MM.1S (cell line): ENCODE results near the gene CMTM7.

ENCODE experiments used
- DNase-seq: peaks from one replicate; pipeline ENCODE4 v3.0.0-alpha.2; 2015
- H2AFZ ChIP-seq: fragments of 300-600 bp; sonication (generic); 2 replicates; pipeline ENCODE4 v1.6.0; 2016; ENCODE audit warnings: antibody characterized with exemption, low read length
- H3F3A ChIP-seq: fragments of 300-600 bp; sonication (generic); 2 replicates; pipeline ENCODE4 v1.6.1; 2016; ENCODE audit warnings: mild to moderate bottlenecking, antibody characterized with exemption, low read length, moderate library complexity, mixed read lengths; ENCODE audit not compliant: insufficient read depth
- H3K27ac ChIP-seq: fragments of 300-600 bp; sonication (generic); 2 replicates; pipeline ENCODE4 v1.5.1; 2016; ENCODE audit warnings: mild to moderate bottlenecking, low read length
- H3K27me3 ChIP-seq: fragments of 300-600 bp; sonication (generic); replicated peaks from 2 replicates; pipeline ENCODE4 v1.6.0; 2016; ENCODE audit warnings: low read length; ENCODE audit not compliant: insufficient read depth
- H3K36me3 ChIP-seq: fragments of 300-600 bp; sonication (generic); replicated peaks from 2 replicates; pipeline ENCODE4 v1.6.1; 2016; ENCODE audit warnings: mild to moderate bottlenecking, low read length, mixed read lengths; ENCODE audit not compliant: insufficient read depth
- H3K4me1 ChIP-seq: fragments of 300-600 bp; sonication (generic); 2 replicates; pipeline ENCODE4 v1.6.1; 2016; ENCODE audit warnings: low read length, mixed read lengths
- H3K4me2 ChIP-seq: fragments of 300-600 bp; sonication (generic); 2 replicates; pipeline ENCODE4 v1.6.0; 2016; ENCODE audit warnings: low read depth, low read length
- H3K4me3 ChIP-seq: fragments of 300-600 bp; sonication (generic); 2 replicates; pipeline ENCODE4 v1.5.1; 2016; ENCODE audit warnings: low read length, mixed read lengths
- H3K79me2 ChIP-seq: fragments of 300-600 bp; sonication (generic); 2 replicates; pipeline ENCODE4 v1.6.1; 2016; ENCODE audit warnings: mixed run types, low read length, mixed read lengths
- H3K9ac ChIP-seq: fragments of 300-600 bp; sonication (generic); 2 replicates; pipeline ENCODE4 v1.6.1; 2016; ENCODE audit warnings: low read length, mixed read lengths
- H3K9me2 ChIP-seq: fragments of 300-600 bp; sonication (generic); replicated peaks from 2 replicates; pipeline ENCODE4 v1.6.1; 2016; ENCODE audit warnings: mild to moderate bottlenecking, low read length, mixed read lengths; ENCODE audit not compliant: insufficient read depth
- H3K9me3 ChIP-seq: fragments of 300-600 bp; sonication (generic); replicated peaks from 2 replicates; pipeline ENCODE4 v1.6.1; 2016; ENCODE audit warnings: mild to moderate bottlenecking, low read length, mixed read lengths; ENCODE audit not compliant: insufficient read depth
- H4K20me1 ChIP-seq: fragments of 300-600 bp; sonication (generic); 2 replicates; pipeline ENCODE4 v1.6.1; 2016; ENCODE audit warnings: mild to moderate bottlenecking, low read length, moderate library complexity, mixed read lengths; ENCODE audit not compliant: insufficient read depth
- EZH2 ChIP-seq: fragments of 300-600 bp; sonication (generic); optimal IDR thresholded peaks from 2 replicates; pipeline ENCODE3; 2017; ENCODE audit warnings: low read depth, mild to moderate bottlenecking, antibody characterized with exemption, low read length, mixed read lengths
- EZH2phosphoT487 ChIP-seq: fragments of 300-600 bp; sonication (generic); IDR thresholded peaks from 2 replicates; pipeline ENCODE4 v1.6.1; 2018; ENCODE audit warnings: antibody characterized with exemption, low read length
- TF ChIP-seq, protein P1 (sequence below): fragments of 300-600 bp; sonication (generic); IDR thresholded peaks from 2 replicates; pipeline ENCODE4 v1.5.1; 2016; ENCODE audit warnings: antibody characterized with exemption, low read length, mixed read lengths

CMTM7 gene

DNA sequence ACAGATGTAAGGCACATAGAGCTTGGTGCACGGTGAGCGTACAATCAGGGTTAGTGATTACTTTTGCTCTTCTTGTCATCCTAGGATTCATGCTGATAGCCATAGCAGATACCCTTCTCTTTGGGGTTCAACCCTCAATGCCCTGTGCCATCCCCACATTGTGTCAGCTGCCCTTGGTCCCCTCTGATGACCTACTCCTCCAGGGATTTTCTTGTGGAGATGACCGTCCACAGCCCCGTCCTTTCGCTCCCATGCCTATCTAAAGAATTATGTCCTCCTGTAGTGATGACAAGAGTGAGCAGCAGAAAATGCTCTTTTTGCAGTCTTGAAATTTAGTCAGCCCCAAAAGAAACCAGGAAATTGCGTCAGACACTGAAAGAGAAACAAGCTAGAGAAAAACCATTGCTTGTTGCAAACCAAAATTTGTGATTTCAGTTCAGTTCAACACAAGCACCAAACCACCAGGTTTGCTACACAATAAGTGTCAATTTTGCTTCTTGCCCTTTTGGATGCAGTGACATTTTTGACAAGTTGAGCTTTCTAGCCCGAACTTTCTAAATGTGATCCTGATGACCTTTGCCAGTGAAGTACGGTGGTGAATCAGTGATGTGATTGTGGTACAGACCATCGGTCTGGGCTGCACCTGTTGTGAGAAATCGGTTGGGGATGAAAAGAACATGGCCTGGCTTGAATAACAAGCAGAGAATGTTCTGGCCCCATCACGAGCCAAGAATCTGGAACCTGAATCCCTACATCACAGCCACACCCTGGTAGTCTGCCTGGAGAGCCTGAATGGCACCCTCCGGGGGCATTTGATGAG is 41.3 kb downstream of the CMTM7 start:
- Histone ChIP-seq H3K4me2 (peak overlapping the region; percentile 73), H3K27me3 (no peaks in the 10 kb centered on the region), H3K27ac (peak overlapping the region; percentile 78), H3K4me1 (peaks cover 27% of the 10 kb centered on the region), H3K9ac (peak overlapping the region; percentile 43), H3K9me3 (no peaks in the 10 kb centered on the region), H3K4me3 (peak overlapping the region; percentile 48), H3K79me2 (no peaks in the 10 kb centered on the region), H4K20me1 (no peaks in the 10 kb centered on the region), H2AFZ (peak overlapping the region; percentile 37), H3K9me2 (no peaks in the 10 kb centered on the region), H3K36me3 (no peaks in the 10 kb centered on the region), H3F3A (peaks cover 26% of the 10 kb centered on the region)
- peak; percentile 83 for DNase-seq
- no peak for TF ChIP-seq EZH2
- no peak for TF ChIP-seq EZH2phosphoT487

- Histone ChIP-seq H3K4me1 (peaks cover 25% of the 10 kb centered on the region), H3K36me3 (no peaks in the 10 kb centered on the region), H2AFZ (no peak overlapping the region), H3K27ac (no peak overlapping the region), H3K79me2 (no peaks in the 10 kb centered on the region), H3K9me3 (no peaks in the 10 kb centered on the region), H3K27me3 (no peaks in the 10 kb centered on the region), H4K20me1 (no peaks in the 10 kb centered on the region), H3K4me2 (no peak overlapping the region), H3K9ac (no peak overlapping the region), H3K4me3 (no peak overlapping the region), H3K9me2 (no peaks in the 10 kb centered on the region), H3F3A (peaks cover 15% of the 10 kb centered on the region)
- DNase-seq: no peak
- TF ChIP-seq, protein P1, sequence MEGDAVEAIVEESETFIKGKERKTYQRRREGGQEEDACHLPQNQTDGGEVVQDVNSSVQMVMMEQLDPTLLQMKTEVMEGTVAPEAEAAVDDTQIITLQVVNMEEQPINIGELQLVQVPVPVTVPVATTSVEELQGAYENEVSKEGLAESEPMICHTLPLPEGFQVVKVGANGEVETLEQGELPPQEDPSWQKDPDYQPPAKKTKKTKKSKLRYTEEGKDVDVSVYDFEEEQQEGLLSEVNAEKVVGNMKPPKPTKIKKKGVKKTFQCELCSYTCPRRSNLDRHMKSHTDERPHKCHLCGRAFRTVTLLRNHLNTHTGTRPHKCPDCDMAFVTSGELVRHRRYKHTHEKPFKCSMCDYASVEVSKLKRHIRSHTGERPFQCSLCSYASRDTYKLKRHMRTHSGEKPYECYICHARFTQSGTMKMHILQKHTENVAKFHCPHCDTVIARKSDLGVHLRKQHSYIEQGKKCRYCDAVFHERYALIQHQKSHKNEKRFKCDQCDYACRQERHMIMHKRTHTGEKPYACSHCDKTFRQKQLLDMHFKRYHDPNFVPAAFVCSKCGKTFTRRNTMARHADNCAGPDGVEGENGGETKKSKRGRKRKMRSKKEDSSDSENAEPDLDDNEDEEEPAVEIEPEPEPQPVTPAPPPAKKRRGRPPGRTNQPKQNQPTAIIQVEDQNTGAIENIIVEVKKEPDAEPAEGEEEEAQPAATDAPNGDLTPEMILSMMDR: no peak
- TF ChIP-seq EZH2phosphoT487 (no peak), EZH2 (no peak)
These were observed 42.6 kb downstream of the CMTM7 start for GRCh38 chr3:32434206-32434605.

GRCh38 chr3:32435911-32436815 is 44.5 kb downstream of the CMTM7 start:
- Histone ChIP-seq H3K4me2 (no peak overlapping the region), H3K79me2 (no peaks in the 10 kb centered on the region)
- TF ChIP-seq EZH2 (no peak), EZH2phosphoT487 (no peak)
- TF ChIP-seq, protein P1: no peak

More at GRCh38 chr3:32435911-32436815, 44.5 kb downstream of the CMTM7 start:
- H3K9me3 ChIP-seq: no peaks in the 10 kb centered on the region
- H3K27ac ChIP-seq: no peak overlapping the region
- no peak overlapping the region for H3K4me3 ChIP-seq
- peaks cover 25% of the 10 kb centered on the region for H3K4me1 ChIP-seq
- H2AFZ ChIP-seq: no peak overlapping the region
- no peaks in the 10 kb centered on the region for H3K27me3 ChIP-seq
- H3F3A ChIP-seq: peaks cover 15% of the 10 kb centered on the region
- no peak for DNase-seq
- H3K36me3 ChIP-seq: no peaks in the 10 kb centered on the region
- no peak overlapping the region for H3K9ac ChIP-seq
- H4K20me1 ChIP-seq: no peaks in the 10 kb centered on the region
- H3K9me2 ChIP-seq: no peaks in the 10 kb centered on the region
